Peyer's patch (tissue), 4 donors: ENCODE data around the gene PLA2G4B.

Source experiments
- POLR2A ChIP-seq, 2 donors: fragments of 450-650 bp; IDR thresholded peaks; one replicate each; pipeline ENCODE4 v1.5.1; 2017; ENCODE audit warnings: antibody characterized with exemption in 2 of 2, mild to moderate bottlenecking in 2 of 2, moderate library complexity in 2 of 2
- TF ChIP-seq, protein P1 (sequence below), 6 experiments: fragments of 450-650 bp in 4 of 6; fragments of 200-600 bp in 2 of 6; sonication (generic) in 1 of 6; IDR thresholded peaks; one replicate each; pipeline ENCODE4 v1.5.1; 2017 to 2019; ENCODE audit warnings: antibody characterized with exemption in 6 of 6, mild to moderate bottlenecking in 3 of 6, moderate library complexity in 1 of 6

DNA sequence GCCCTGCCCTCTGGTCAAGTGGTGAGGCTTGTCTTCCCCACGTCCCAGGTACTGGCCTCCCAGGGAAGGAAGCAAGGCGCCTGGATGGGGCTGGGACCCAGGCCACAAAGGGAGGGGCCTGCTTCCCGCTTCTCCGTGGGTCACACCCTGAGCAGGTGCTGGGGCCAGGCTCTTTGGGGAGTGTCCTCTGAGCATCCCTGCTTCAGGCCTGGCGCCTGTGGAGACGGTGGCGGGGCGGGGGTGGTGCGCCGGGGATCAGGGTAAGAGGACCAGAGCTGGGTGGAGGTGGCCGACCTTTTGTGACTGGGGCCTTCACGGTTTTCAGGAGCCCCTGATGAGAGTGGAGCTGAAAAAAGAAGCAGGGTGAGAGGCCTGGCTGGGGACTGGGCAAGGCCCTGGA, 3.6 kb downstream of the PLA2G4B start:
- TF ChIP-seq, protein P1, sequence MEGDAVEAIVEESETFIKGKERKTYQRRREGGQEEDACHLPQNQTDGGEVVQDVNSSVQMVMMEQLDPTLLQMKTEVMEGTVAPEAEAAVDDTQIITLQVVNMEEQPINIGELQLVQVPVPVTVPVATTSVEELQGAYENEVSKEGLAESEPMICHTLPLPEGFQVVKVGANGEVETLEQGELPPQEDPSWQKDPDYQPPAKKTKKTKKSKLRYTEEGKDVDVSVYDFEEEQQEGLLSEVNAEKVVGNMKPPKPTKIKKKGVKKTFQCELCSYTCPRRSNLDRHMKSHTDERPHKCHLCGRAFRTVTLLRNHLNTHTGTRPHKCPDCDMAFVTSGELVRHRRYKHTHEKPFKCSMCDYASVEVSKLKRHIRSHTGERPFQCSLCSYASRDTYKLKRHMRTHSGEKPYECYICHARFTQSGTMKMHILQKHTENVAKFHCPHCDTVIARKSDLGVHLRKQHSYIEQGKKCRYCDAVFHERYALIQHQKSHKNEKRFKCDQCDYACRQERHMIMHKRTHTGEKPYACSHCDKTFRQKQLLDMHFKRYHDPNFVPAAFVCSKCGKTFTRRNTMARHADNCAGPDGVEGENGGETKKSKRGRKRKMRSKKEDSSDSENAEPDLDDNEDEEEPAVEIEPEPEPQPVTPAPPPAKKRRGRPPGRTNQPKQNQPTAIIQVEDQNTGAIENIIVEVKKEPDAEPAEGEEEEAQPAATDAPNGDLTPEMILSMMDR (IDR thresholded peaks at IDR 0.05), result no peak
- no peak for TF ChIP-seq POLR2A (IDR thresholded peaks at IDR 0.05)
